Psoas muscle (tissue), 8 donors: ENCODE measurements around the gene FOXC2. TPM values are rescaled to one million over a fixed set of nuclear protein-coding genes. Genes with fewer than 3 reads are reported as not detected.

Experiments used
- ATAC-seq, 4 donors: fragments of 200-7000 bp; cut with Tn5 transposase; one replicate each; pipeline ENCODE4 v1.9.1; 2020; ENCODE audit warnings: moderate library complexity in 3 of 4, mild to moderate bottlenecking in 2 of 4
- DNase-seq, 2 donors: peaks; one replicate each; pipeline ENCODE4 v3.0.0-alpha.2; 2020
- H3K27ac ChIP-seq: fragments of 200-600 bp; one replicate; pipeline ENCODE4 v1.8.0; 2022
- H3K27me3 ChIP-seq, 3 donors: fragments of 200-600 bp in 1 of 3; one replicate each; pipeline versions ENCODE4 v1.6.1 to v1.8.0; 2013 to 2022; ENCODE audit warnings: low read length in 2 of 3, mild to moderate bottlenecking in 2 of 3, moderate library complexity in 1 of 3; ENCODE audit not compliant: insufficient read depth in 3 of 3
- H3K36me3 ChIP-seq, 2 donors: fragments of 200-600 bp in 1 of 2; one replicate each; pipeline versions ENCODE4 v1.6.1 to v1.8.0; 2013 to 2022; ENCODE audit warnings: low read depth in 1 of 2, mild to moderate bottlenecking in 1 of 2, moderate library complexity in 1 of 2; ENCODE audit not compliant: insufficient read depth in 1 of 2
- H3K4me1 ChIP-seq: fragments of 200-600 bp; one replicate; pipeline ENCODE4 v1.8.0; 2022
- H3K4me3 ChIP-seq: fragments of 200-600 bp; one replicate; pipeline ENCODE4 v1.8.0; 2022; ENCODE audit warnings: mild to moderate bottlenecking
- H3K9me3 ChIP-seq: fragments of 200-600 bp; one replicate; pipeline ENCODE4 v1.8.0; 2022
- WGBS, 3 donors: extraction: QIAGEN DNeasy Blood & Tissue Kit; methylation state at CpG; one replicate each; pipeline versions ENCODE4 v1.1.6 to v1.1.7; 2013; 5-methylcytosine and 5-hydroxymethylcytosine counted together
- intact Hi-C, 2 donors: fragments of 100-400 bp; cut with DNase I; formaldehyde crosslinking; loops; one replicate each; pipeline versions ENCODE4 v1.11.0 to v1.14.2; 2022
- polyA plus RNA-seq, 3 donors: library from polyadenylated mRNA; stranded (reverse); fragments of 200-250 nt; gene quantifications; one replicate each; pipeline ENCODE4 v1.2.3, GENCODE V29; 2013
- total RNA-seq, 4 donors: library from RNA; stranded (reverse); fragmentation: NEBNext Ultra II Directional in 2 of 4; extraction: Animal tissue kit (Norgen Biotek cat#: 25700) in 2 of 4; gene quantifications; one replicate each; pipeline versions ENCODE4 v1.2.1 to v1.2.4, GENCODE V29; 2021 to 2023
- TF ChIP-seq, protein P1 (sequence below): fragments of 200-600 bp; IDR thresholded peaks from one replicate; pipeline ENCODE4 v1.8.0; 2022; ENCODE audit warnings: antibody characterized with exemption
- donor health status: healthy with polysubstance abuse.
- donor health status: DM: no; HTN: no; CAD: no; lungs with moderate emphysema.
- donor health status: Bipolar disorder and iron deficiency.
- donor health status: healthy.
- donor health status: DM: yes; HTN: yes; CAD: no.
- donor health status: DM: no; HTN: no; CAD: no.
- donor health status: DM: no; HTN: no; CAD: no.
- donor health status: DM: yes; HTN: yes; CAD: no.

Gene FOXC2
- total and polyA plus RNA-seq, 7 donors = 0.14 to 0.34 (median 0.18) TPM

DNA sequence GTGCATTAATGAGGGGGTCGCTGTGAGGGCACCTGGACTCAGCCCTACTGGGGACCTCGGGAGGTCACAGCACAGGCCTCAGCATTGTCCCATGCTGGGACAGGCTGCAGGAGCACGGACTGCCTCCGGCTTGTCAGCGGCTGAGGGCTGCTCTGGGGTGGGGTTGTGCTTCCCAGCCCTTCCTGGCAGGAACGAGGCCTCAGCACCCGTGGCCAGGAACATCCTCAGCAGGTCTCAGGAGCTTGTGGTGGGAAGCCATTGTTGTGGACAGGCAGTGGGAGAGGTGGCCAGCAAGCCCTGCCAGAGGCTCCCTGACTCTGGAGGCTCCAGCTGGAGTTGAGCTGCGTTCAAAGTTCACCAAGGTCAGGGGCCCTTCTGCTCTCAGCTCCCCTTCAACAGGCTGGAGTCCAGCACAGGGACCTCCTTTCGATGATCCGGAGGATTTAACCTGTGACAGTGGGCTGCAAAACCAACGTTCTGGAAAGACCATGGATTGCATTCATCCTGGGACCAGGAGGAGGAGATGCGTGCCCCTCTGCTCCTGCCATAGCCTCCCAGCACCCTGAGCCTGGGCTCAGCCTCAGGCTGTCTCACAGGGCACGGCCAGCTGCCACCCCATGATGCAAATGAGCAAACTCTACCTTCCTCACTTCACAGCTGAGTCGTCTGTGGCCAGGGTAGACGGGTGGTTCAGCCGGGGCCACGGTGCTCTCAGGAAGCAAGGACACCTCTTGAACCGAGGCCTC, 44.3 kb downstream of the FOXC2 start:
- Histone ChIP-seq H3K36me3 (no peaks in the 10 kb centered on the region), H3K9me3 (no peaks in the 10 kb centered on the region), H3K27me3 (peaks cover 0 to 8% (median 0%) of the 10 kb centered on the region in 3 donors), H3K4me1 (peaks cover 5% of the 10 kb centered on the region), H3K4me3 (no peak overlapping the region), H3K27ac (peak overlapping the region; percentile 46)
- WGBS, 3 donors = 56 to 59% (median 57%) methylated on average over 17 to 18 of the region's 18 CpGs
- DNase-seq = no peak
- no peak for ATAC-seq
- intact Hi-C loops = no loop called here
- TF ChIP-seq, protein P1, sequence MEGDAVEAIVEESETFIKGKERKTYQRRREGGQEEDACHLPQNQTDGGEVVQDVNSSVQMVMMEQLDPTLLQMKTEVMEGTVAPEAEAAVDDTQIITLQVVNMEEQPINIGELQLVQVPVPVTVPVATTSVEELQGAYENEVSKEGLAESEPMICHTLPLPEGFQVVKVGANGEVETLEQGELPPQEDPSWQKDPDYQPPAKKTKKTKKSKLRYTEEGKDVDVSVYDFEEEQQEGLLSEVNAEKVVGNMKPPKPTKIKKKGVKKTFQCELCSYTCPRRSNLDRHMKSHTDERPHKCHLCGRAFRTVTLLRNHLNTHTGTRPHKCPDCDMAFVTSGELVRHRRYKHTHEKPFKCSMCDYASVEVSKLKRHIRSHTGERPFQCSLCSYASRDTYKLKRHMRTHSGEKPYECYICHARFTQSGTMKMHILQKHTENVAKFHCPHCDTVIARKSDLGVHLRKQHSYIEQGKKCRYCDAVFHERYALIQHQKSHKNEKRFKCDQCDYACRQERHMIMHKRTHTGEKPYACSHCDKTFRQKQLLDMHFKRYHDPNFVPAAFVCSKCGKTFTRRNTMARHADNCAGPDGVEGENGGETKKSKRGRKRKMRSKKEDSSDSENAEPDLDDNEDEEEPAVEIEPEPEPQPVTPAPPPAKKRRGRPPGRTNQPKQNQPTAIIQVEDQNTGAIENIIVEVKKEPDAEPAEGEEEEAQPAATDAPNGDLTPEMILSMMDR = no peak

- no peak overlapping the region for H3K4me3 ChIP-seq
- no peak for ATAC-seq
- peaks cover 5% of the 10 kb centered on the region for H3K4me1 ChIP-seq
- peaks cover 0 to 8% (median 0%) of the 10 kb centered on the region in 3 donors for H3K27me3 ChIP-seq
- peak in 1 of 2 donors; percentile 23 for DNase-seq
- intact Hi-C loops = no loop called here
- WGBS, 3 donors = 56 to 58% (median 58%) methylated on average over 7 of the region's 7 CpGs
- H3K9me3 ChIP-seq = no peaks in the 10 kb centered on the region
- no peak overlapping the region for H3K27ac ChIP-seq
- TF ChIP-seq, protein P1 = no peak
- H3K36me3 ChIP-seq = no peaks in the 10 kb centered on the region
Measured at GRCh38 chr16:86611525-86611855, 44.9 kb downstream of the FOXC2 start.

DNA sequence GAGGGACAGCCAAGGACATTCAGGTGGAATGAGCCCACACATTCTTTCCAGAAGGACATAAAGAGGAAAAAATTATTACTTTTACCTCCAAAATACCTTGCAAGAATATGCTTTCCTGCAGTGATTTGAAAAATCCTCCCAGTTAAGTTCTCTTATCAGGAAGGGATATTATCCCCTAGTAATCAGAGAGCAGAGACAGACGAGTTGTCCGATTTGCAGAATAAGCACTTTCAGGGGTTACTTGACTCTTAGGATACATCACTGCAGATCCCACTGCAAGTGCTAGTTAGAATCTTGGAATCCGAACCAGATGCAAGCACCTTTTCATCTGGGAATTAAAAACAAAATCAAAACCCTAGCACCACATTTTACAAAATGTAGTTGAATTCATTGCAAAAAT, 45.3 kb downstream of the FOXC2 start:
- TF ChIP-seq, protein P1 = no peak
- DNase-seq (no peak), ATAC-seq (no peak)
- Histone ChIP-seq H3K27me3 (peaks cover 0 to 8% (median 0%) of the 10 kb centered on the region in 3 donors), H3K4me1 (peaks cover 5% of the 10 kb centered on the region), H3K27ac (no peak overlapping the region), H3K9me3 (no peaks in the 10 kb centered on the region), H3K4me3 (no peak overlapping the region), H3K36me3 (no peaks in the 10 kb centered on the region)
- WGBS, 3 donors = 52 to 62% (median 54%) methylated on average over 3 of the region's 3 CpGs
- intact Hi-C loops = no loop called here

DNA sequence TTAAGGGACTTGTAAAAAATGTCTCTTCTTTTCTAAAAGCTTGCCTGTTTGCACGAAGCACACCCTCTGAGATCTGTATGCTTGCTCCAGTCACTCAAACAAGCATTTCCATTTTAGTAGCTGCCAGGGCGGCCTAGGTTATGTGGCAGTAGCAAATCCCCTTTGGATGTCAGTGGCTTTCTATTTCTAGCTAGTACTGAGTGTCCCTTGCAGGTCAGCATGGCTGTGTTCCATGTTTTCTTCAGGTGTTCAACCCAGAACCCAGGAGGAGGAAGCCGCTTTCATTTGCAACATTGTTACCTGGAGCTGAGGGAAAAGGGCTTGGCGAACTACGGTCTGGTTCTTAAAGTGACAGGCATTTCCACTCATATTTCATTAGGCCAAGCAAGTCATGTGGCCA, 48.1 kb downstream of the FOXC2 start:
- WGBS, 3 donors = 27 to 51% (median 37%) methylated on average over 5 of the region's 5 CpGs
- peaks cover 0 to 6% (median 0%) of the 10 kb centered on the region in 3 donors for H3K27me3 ChIP-seq
- ATAC-seq (peak; percentile 35 to 97 (median 66)), DNase-seq (no peak)
- H3K4me1 ChIP-seq = peaks cover 5% of the 10 kb centered on the region
- no peak overlapping the region for H3K27ac ChIP-seq
- no peaks in the 10 kb centered on the region for H3K9me3 ChIP-seq
- intact Hi-C loops = no loop called here
- TF ChIP-seq, protein P1 = no peak
- H3K36me3 ChIP-seq = no peaks in the 10 kb centered on the region
- no peak overlapping the region for H3K4me3 ChIP-seq

DNA sequence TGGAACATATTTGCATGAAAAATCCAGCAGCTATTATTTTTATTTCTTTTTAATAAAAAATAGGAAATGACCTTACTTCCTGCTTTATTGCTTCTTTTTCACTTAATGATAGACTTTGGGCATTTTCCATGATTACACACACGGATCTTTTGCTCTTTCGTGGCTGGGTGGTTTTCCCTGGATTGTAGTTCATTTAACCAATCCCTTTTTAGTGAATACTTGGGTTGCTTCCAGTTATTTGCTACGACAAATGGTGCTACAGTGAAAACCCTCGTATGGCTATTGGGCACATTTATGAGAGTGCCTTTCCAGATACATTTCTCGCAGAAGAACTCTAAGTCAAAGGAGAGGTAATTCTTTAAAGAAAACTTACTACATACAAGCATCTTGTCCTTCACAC, 50.3 kb downstream of the FOXC2 start:
- intact Hi-C loops = no loop called here
- no peak for ATAC-seq
- Histone ChIP-seq H3K4me3 (no peak overlapping the region), H3K4me1 (peaks cover 5% of the 10 kb centered on the region), H3K36me3 (no peaks in the 10 kb centered on the region), H3K27me3 (peaks cover 0 to 6% (median 0%) of the 10 kb centered on the region in 3 donors), H3K27ac (no peak overlapping the region), H3K9me3 (no peaks in the 10 kb centered on the region)
- TF ChIP-seq, protein P1 = no peak
- 38 to 48% (median 44%) methylated on average over 5 of the region's 5 CpGs for WGBS, 3 donors
- DNase-seq = no peak
